Cerebellar nuclear complex (tissue), 1 donor: ENCODE measurements around the gene APOE.
"Not testable (repeated sequence)": the region's sequence is repeated elsewhere in the genome, so short reads cannot be mapped to it uniquely, and the experiment has no call there.

Experiments used
- DNase-seq, 2 experiments: peaks; one replicate each; lab custom pipeline; 2025; lab: John Stamatoyannopoulos, UW

APOE gene

DNA sequence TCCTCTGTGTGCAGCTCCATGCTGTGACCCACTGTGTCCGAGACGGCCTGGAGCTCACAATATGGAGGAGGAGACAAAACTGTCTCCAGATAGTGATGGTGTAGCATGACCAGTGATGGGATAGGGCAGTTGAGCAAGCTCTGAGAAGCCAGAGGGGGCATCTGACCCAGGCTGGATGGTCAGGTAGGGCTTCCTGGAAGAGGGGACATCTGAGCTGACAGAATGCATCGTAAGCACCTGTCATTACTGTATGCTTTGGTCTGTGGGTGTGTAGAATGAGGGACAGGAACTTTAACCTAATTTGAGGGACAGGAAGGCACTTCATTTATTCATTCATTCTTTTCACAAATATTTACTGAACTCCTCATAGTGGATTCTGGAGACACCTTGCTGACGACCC is 21.0 kb upstream of the APOE start:
- DNase-seq: no peak

DNA sequence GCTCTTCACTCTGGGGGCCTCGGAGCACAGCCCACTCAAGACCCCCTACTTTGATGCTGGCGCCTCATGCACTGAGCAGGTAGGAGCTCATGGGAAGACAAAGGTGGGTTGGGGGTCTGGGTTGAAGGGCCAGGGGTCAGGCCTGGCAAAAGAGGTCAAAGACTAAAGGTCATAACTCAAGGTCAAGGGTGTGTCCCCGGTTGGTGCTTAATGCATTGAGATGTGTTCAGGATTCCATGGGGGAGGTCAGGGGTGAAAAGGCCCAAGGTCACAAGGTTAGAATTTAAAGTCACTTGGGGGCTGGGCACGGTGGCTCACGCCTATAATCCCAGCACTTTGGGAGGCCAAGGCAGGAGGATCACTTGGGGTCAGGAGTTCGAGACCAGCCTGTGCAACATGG is 19.5 kb upstream of the APOE start:
- no peak for DNase-seq

DNA sequence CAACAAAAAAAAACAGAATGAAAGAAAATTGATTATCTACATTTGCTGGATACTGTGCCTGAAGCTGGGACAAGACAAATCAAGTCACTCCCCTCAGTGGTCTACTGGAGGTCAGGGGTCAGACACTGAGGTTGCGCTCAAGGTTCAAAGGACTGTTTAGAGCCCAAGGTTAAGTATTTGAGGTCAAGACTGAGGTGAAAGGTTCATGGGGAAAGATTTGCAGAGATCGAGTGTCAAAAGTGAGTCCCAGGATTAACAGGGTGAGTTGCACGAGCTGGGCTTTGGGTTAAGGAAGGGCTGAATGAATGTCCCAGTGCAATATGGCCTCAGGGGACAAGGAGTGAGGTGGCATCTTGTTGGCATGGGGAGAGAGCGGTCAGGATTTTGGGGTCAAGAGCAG is 17.9 kb upstream of the APOE start:
- DNase-seq: no peak

DNA sequence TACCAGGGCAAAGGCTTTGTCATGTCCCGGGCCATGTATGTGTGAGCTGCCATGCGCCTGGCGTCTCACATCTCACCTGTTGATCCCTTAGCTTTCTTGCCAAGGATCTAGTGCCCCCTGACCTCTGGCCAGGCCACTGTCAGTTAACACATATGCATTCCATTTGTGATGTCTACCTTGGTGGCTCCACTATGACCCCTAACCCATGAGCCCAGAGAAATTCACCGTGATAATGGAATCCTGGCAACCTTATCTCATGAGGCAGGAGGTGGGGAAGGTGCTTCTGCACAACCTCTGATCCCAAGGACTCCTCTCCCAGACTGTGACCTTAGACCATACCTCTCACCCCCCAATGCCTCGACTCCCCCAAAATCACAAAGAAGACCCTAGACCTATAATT is 17.3 kb upstream of the APOE start:
- not testable (repeated sequence) for DNase-seq

DNA sequence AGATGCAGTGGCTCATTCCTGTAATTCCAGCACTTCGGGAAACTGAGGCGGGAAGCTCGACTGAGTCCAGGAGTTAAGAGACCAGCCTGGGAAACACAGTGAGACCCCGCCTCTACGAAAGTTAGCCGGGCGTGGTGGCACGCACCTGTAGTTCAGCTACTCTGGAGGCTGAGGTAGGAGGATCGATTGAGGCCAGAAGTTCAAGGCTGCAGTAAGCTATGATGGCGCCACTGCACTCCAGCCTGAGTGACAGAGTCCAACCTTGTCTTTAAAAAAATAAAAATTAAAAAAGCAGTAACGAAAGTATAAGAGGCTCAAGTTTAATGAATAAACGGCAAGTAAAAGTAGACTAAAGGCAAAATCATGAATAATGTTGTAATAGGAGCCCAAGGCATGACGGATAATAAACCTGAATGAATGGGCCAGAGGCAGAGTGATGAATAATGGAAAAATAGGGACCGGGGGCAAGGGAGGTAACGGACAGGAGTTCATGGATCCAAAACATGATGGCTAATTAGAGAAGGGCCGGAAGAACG is 15.7 kb upstream of the APOE start:
- DNase-seq: no peak

DNA sequence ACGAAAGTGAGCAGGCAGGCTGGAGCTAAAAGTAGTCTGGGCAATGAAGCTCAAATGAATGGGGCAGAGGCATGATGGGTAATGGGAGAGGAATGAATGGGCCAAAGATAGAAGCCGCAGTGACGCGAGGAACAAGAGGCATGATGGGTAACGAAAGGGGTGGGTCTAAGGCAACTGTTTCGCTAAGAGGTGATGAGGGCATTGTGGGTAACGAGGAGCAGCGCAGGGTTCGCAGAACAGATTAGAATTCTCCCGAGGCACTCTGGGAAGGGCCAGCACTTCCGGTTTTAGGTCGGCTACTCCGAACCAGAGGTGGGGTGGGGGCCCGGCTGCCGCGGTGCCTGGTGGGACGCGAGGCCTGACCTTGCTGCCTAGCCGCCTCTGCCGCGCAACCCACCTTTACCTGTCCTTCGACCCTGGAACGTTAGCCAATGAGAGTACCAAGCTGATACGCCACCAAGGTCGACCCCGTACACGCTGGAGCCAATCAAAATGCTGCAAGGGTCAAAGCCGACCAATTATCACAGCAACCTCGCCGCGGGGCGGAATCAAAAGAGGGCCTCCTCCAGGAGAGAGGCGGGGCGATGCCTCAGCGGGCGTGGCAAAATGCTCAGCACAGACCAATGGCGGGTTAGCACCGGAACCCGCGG is 15.1 kb upstream of the APOE start:
- DNase-seq: peak; percentile 99 to 100

DNA sequence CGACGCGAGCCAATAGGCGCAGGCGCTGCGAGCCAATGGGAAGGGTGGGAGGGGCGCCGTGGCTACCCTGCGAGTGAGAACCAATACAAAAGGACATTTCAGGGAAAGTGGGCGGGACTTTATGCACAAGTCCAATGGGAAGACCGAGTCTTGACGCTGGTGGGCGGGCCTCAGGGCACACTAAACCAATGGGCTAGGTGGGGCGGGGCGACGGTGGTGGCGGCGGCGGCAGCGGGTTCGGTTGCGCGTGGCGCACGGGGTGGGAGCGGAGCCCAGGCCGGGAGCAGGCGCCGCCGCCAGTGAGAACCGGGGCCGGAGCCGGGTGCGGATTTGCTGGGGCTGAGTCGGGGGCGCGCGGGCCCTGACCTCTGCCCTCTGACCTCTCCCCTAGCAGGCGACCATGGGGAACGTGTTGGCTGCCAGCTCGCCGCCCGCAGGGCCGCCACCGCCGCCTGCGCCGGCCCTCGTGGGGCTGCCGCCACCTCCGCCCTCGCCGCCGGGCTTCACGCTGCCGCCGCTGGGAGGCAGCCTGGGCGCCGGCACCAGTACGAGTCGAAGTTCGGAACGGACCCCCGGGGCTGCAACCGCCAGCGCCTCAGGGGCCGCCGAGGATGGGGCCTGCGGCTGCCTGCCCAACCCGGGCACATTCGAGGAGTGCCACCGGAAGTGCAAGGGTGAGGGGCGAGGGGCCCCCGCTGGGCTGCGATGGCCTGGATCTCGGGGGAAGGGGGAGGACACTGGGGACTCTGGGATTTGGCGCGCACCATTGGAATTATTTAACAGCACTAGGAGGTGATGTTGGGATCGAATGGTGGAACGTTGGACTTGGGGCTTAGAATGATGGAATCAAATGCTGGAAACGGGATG is 14.3 kb upstream of the APOE start, which contains the start of gene TOMM40:
TOMM40 (plus strand) TSS at position 239 of the 867 bp plus-strand sequence; CDS start at position 401, 162 bp downstream.
- peak in 1 of 2 experiments; percentile 99 for DNase-seq

DNA sequence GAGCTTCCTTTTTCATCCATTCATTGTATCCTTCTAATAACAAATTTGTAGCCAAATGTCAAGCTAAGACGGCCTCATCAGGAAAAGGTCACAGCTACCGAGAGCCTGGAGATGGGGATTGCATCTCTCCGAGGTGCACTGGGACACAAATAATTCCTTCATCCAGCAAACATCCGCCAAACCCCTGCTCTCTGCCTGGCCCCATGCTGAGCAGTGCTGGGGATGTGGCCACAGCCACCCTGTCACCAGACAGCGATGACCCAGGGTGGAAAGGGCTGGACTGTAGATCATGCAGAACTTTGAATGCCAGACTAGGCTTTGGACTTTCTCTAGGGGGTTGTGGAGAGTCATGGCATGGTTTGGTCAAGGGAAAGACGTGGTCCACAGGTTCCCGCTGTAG is 12.7 kb upstream of the APOE start:
- DNase-seq: no peak

DNA sequence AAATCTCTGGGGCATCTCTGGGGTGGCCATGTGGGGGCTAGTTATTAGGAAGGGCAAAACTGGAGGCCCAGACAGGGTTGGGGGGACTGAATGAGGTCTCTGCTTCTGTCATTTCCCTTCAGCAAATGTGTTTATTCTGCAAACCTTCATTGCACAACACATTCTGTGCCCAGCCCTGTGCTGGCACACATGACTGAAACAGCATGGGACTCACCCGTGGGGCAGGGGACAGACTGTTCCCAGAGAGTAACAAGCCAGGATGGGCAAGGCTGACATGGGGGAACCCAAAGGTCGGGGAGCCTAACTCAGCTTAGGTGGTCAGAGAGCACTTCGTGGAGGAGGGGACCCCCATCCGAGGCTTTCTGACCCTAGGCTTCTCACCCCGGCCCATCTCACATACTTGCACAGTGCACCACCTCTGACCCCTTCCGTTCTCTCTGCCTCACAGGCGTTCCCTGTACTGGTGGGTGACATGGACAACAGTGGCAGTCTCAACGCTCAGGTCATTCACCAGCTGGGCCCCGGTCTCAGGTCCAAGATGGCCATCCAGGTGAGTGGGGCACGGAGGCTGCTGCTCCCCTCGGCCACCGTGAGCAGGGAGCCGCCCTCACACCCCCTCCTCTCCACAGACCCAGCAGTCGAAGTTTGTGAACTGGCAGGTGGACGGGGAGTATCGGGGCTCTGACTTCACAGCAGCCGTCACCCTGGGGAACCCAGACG is 12.1 kb upstream of the APOE start:
- no peak for DNase-seq

DNA sequence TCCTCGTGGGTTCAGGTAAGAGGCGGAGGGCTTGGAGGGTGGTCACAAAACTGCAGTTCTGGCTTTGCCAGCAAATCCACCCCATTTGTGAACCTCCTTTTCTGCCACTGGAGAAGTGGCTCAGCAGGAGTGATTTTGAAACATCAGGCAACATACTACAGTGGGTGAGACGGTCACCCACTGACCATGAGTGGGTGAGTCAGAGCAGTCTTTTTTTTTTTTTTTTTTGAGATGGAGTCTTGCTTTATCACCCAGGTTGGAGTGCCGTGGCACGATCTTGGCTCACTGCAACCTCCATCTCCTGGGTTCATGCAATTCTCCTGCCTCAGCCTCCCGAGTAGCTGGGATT is 11.6 kb upstream of the APOE start:
- DNase-seq: no peak

DNA sequence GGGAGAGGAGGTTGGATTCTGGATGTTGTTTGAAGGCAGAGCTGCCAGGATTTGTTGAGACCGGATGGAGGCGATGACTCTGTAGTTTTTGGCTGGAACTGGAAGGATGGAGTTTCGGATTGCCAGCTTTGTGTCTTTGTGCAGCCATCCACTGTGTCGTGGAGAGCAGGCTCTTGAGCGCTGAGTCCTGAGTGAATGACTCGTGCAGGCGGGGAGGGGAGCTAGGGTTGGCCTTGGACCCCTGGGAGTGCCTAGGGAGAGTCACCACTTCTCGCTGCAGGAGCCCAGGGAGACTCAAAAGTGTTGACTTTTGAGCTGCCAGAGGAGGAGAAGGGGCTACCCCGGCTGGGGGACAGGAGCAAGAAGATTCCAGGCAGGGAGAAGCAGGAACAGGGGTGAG is 10.7 kb upstream of the APOE start:
- no peak for DNase-seq

DNA sequence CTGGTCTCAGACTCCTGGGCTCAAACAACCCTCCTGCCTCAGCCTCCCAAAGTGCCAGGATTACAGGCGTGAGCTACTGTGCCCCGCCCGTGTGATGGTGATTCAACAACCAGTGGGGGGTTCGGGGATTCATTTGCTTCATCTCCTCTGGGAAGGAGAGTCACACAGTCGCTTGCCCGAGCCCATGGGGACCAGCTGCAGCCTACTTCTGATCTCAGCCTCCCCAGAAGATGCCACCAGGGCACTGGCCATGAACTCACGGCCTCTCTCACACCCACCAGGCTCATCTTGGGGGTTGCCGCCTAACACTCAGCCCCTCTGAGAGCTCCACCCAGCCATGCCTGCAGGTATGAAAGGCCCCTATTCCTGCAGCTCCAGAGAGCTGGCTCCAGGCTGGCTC is 7.8 kb upstream of the APOE start:
- DNase-seq: no peak

DNA sequence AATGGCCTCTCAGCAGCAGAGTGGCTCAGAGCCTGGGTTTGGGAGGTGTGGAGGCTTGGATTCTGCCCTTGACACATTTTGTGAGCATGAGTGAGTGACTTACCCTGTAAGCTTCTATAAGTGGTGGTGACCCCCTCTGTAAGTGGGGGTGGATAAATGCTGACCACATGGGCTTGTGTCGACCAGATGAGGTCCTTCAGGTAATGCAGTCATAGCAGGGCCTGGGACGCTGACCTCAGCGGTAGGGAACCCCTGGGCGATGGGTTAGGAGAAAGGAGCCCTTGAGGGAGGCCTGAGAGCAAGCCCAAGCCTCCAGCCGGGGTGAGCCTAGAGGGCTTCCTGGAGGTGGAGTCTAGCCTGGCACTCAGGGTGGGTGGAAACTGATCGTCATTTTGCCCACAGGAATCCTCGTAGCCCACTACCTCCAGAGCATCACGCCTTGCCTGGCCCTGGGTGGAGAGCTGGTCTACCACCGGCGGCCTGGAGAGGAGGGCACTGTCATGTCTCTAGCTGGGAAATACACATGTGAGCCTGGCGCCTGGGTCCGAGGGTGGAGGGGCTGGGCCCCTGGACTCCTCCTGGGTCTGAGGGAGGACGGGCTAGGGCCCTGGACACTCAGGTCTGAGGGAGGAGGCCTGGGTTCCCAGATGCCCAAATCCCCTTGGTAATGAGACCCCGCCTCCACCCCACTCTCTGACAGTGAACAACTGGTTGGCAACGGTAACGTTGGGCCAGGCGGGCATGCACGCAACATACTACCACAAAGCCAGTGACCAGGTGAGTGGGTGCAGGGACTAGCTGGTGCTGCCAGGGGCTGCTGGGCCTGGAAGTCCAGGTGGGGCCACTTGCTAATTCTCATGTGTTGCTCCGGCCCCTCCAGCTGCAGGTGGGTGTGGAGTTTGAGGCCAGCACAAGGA is 5.0 kb upstream of the APOE start:
- no peak for DNase-seq

DNA sequence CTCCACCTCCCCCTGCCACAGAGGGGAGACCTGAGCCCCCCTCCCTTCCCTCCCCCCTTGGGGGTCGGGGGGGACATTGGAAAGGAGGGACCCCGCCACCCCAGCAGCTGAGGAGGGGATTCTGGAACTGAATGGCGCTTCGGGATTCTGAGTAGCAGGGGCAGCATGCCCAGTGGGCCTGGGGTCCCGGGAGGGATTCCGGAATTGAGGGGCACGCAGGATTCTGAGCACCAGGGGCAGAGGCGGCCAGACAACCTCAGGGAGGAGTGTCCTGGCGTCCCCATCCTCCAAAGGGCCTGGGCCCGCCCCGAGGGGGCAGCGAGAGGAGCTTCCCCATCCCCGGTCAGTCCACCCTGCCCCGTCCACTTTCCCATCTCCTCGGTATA is 2.4 kb upstream of the APOE start:
- DNase-seq: no peak

DNA sequence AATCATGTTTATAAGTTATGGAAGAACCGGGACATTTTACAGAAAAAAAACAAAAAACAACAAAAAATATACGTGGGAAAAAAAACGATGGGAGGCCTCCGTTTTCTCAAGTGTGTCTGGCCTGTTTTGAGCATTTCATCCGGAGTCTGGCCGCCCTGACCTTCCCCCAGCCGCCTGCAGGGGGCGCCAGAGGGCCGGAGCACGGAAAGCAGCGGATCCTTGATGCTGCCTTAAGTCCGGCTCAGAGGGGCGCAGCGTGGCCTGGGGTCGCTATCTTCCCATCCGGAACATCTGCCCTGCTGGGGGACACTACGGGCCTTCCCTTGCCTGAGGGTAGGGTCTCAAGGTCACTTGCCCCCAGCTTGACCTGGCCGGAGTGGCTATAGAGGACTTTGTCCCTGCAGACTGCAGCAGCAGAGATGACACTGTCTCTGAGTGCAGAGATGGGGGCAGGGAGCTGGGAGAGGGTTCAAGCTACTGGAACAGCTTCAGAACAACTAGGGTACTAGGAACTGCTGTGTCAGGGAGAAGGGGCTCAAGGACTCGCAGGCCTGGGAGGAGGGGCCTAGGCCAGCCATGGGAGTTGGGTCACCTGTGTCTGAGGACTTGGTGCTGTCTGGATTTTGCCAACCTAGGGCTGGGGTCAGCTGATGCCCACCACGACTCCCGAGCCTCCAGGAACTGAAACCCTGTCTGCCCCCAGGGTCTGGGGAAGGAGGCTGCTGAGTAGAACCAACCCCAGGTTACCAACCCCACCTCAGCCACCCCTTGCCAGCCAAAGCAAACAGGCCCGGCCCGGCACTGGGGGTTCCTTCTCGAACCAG is 1.8 kb upstream of the APOE start:
- DNase-seq: peak in 1 of 2 experiments; percentile 2

DNA sequence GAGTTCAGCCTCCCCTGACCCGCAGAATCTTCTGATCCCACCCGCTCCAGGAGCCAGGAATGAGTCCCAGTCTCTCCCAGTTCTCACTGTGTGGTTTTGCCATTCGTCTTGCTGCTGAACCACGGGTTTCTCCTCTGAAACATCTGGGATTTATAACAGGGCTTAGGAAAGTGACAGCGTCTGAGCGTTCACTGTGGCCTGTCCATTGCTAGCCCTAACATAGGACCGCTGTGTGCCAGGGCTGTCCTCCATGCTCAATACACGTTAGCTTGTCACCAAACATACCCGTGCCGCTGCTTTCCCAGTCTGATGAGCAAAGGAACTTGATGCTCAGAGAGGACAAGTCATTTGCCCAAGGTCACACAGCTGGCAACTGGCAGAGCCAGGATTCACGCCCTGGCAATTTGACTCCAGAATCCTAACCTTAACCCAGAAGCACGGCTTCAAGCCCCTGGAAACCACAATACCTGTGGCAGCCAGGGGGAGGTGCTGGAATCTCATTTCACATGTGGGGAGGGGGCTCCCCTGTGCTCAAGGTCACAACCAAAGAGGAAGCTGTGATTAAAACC is 1.1 kb upstream of the APOE start:
- no peak for DNase-seq

DNA sequence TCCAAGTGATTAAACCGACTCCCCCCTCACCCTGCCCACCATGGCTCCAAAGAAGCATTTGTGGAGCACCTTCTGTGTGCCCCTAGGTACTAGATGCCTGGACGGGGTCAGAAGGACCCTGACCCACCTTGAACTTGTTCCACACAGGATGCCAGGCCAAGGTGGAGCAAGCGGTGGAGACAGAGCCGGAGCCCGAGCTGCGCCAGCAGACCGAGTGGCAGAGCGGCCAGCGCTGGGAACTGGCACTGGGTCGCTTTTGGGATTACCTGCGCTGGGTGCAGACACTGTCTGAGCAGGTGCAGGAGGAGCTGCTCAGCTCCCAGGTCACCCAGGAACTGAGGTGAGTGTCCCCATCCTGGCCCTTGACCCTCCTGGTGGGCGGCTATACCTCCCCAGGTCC is 2.0 kb downstream of the APOE start:
- DNase-seq: no peak

DNA sequence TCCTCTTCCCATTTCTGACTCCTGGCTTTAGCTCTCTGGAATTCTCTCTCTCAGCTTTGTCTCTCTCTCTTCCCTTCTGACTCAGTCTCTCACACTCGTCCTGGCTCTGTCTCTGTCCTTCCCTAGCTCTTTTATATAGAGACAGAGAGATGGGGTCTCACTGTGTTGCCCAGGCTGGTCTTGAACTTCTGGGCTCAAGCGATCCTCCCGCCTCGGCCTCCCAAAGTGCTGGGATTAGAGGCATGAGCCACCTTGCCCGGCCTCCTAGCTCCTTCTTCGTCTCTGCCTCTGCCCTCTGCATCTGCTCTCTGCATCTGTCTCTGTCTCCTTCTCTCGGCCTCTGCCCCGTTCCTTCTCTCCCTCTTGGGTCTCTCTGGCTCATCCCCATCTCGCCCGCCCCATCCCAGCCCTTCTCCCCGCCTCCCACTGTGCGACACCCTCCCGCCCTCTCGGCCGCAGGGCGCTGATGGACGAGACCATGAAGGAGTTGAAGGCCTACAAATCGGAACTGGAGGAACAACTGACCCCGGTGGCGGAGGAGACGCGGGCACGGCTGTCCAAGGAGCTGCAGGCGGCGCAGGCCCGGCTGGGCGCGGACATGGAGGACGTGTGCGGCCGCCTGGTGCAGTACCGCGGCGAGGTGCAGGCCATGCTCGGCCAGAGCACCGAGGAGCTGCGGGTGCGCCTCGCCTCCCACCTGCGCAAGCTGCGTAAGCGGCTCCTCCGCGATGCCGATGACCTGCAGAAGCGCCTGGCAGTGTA is 2.7 kb downstream of the APOE start:
- no peak for DNase-seq

DNA sequence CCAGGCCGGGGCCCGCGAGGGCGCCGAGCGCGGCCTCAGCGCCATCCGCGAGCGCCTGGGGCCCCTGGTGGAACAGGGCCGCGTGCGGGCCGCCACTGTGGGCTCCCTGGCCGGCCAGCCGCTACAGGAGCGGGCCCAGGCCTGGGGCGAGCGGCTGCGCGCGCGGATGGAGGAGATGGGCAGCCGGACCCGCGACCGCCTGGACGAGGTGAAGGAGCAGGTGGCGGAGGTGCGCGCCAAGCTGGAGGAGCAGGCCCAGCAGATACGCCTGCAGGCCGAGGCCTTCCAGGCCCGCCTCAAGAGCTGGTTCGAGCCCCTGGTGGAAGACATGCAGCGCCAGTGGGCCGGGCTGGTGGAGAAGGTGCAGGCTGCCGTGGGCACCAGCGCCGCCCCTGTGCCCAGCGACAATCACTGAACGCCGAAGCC is 3.3 kb downstream of the APOE start:
- no peak for DNase-seq

DNA sequence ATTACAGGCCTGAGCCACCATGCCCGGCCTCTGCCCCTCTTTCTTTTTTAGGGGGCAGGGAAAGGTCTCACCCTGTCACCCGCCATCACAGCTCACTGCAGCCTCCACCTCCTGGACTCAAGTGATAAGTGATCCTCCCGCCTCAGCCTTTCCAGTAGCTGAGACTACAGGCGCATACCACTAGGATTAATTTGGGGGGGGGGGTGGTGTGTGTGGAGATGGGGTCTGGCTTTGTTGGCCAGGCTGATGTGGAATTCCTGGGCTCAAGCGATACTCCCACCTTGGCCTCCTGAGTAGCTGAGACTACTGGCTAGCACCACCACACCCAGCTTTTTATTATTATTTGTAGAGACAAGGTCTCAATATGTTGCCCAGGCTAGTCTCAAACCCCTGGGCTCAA is 4.2 kb downstream of the APOE start:
- DNase-seq: no peak
